DND-41 (cell line): ENCODE measurements around the gene C14orf93.

Experiments
- CTCF ChIP-seq: IDR thresholded peaks from 2 replicates; pipeline ENCODE4 v1.5.1; 2012; ENCODE audit warnings: borderline replicate concordance, low read length, moderate library complexity, mild to moderate bottlenecking; ENCODE audit not compliant: poor library complexity, severe bottlenecking; ENCODE audit errors: extremely low read depth
- EZH2 ChIP-seq: IDR thresholded peaks from 3 replicates; pipeline ENCODE4 v1.6.1; 2012; ENCODE audit warnings: borderline replicate concordance, low read depth, mild to moderate bottlenecking, moderate library complexity, low read length, inconsistent platforms; ENCODE audit not compliant: severe bottlenecking

- peak; percentile 95 for TF ChIP-seq CTCF
- TF ChIP-seq EZH2 = no peak
These were observed 23.4 kb downstream of the C14orf93 start for GRCh38 chr14:22986508-22987054.
